Endometrium (tissue), 2 donors: ENCODE measurements around the gene MAPK8IP1.

Source experiments
- FAIRE-seq: peaks from 2 replicates; lab custom pipeline; 2012; peaks lifted over from hg19 to GRCh38; lab: Jason Lieb, UNC
- donor health status: control.
- donor health status: control.

Gene MAPK8IP1

DNA sequence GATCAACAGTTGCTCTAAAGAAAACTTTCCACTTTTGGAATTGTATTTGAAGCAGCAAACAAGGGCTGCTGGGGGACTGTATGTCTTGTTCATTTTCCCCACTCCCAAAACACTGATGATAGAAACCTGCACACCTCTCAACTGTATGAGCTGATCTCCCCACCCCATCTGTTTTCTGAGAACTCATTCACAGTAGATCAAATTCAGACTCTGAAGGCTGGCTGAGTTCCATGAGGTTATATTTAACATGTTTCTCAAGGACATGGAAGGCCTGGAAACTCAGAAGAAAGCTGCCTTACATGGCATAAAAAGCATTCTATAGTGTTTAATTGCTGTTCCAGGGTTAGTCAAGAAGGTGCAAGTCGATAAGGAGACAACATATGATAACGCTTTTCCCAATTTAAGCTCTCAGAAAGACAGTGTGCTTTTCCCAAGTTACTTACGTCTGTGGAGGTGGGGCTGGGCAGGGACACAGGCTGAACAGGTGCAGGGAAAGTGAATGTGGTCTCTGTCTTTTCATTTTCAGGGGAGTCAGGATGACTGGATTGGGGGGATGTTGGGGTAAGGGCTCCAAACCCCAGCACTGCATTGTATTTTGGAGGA lies 60.0 kb downstream of the MAPK8IP1 start:
- FAIRE-seq = no peak

DNA sequence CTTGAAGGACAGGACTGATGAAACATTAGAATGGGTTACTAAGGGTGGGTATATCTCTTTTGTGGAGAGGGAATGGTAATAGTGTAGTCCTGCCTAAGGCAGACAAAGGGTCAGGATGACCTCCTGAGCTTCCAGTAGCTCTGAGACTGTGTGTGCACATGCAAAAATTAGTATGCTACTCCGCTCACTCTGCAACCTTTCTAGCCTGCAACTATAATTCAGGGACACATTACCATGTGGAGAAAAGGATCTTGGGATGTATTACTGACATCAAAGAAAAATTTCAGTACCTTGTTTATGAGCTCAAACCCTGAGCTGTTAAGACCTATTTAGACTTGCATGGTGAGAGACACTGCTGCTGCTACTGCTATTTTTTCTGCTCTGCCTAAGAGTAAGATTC lies 62.4 kb downstream of the MAPK8IP1 start:
- FAIRE-seq = no peak

DNA sequence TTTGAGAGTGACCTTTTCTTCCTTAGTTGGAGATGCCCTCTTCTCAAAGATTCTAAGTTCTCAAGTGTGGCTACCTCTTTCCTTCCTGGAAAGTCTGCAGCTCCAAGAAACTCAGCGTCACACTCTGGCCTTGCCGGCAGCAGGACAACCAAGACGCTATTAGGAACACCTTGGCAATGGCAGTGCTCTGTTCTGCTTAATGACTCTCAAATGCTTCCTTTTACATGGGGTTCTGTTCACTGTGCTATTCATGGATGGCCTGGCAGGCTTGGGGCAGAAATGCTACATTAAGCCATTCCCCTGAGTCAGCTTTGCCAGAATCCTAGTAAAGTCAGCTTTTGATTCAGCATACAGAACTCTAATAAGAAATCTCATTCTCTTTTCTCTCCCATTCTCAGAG lies 62.9 kb downstream of the MAPK8IP1 start:
- no peak for FAIRE-seq

DNA sequence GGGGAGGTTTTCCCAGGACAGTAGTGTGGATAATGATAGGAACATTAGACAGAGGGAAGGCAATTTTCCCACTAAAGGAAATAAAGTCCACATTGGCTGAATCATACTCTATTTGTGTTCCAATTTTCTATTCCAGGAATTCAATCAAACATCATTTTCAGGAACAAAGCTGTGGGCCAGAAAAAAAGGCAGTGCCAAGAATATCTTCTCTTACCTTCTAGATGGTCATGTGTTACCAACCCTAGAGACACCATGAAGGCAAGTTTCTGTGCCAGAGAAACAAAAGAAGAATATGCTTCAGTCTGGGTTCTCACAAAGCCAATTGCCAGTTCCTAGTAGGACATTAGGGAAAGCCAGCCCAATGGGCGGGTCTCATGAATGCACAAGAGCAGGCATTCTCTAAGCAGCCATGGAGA lies 64.5 kb downstream of the MAPK8IP1 start:
- no peak for FAIRE-seq
